Measurements from ENCODE around the gene NTM.

Gene NTM

GRCh38 chr11:131642756-131643531 lies 272.5 kb downstream of the NTM start:
- POLR2A ChIA-PET, result no interaction called here
- no peak for DNase-seq (ENCODE audit: extremely low spot score)
- TF ChIP-seq TARDBP (IDR thresholded peaks at IDR 0.05) (no peak), NFRKB (IDR thresholded peaks at IDR 0.05) (no peak), SUZ12 (IDR thresholded peaks at IDR 0.05) (no peak), ZNF384 (IDR thresholded peaks at IDR 0.05) (no peak), FOXK2 (IDR thresholded peaks at IDR 0.05) (no peak), FOXA1 (IDR thresholded peaks at IDR 0.05) (no peak), ARNT (IDR thresholded peaks at IDR 0.05) (no peak)
- CTCF ChIA-PET, result no interaction called here

- DNase-seq (ENCODE audit: extremely low spot score), result no peak
- TF ChIP-seq HDGF (IDR thresholded peaks at IDR 0.05; ENCODE audit: borderline replicate concordance) (no peak), FOXA1 (IDR thresholded peaks at IDR 0.05) (no peak), LEF1 (IDR thresholded peaks at IDR 0.05; ENCODE audit: borderline replicate concordance) (no peak), CTBP1 (IDR thresholded peaks at IDR 0.05; ENCODE audit: borderline replicate concordance) (no peak), L3MBTL2 (conservative IDR thresholded peaks at IDR 0.05) (no peak), BHLHE40 (IDR thresholded peaks at IDR 0.05; ENCODE audit: borderline replicate concordance) (no peak), ZNF384 (IDR thresholded peaks at IDR 0.05) (no peak), SUZ12 (IDR thresholded peaks at IDR 0.05) (no peak), FOXK2 (IDR thresholded peaks at IDR 0.05) (no peak), ARNT (IDR thresholded peaks at IDR 0.05) (no peak), ELF4 (IDR thresholded peaks at IDR 0.05) (no peak), NFRKB (IDR thresholded peaks at IDR 0.05) (no peak), FOXM1 (IDR thresholded peaks at IDR 0.05; ENCODE audit: borderline replicate concordance) (no peak), SP1 (IDR thresholded peaks at IDR 0.05) (no peak)
- ChIA-PET POLR2A (no interaction called here), CTCF (no interaction called here)
Measured at GRCh38 chr11:131644204-131644795, 273.9 kb downstream of the NTM start.

- ChIA-PET POLR2A (no interaction called here), CTCF (no interaction called here)
- TF ChIP-seq FOXA1 (IDR thresholded peaks at IDR 0.05) (no peak), TARDBP (IDR thresholded peaks at IDR 0.05) (no peak), BHLHE40 (IDR thresholded peaks at IDR 0.05; ENCODE audit: borderline replicate concordance) (no peak), L3MBTL2 (conservative IDR thresholded peaks at IDR 0.05) (no peak), NFRKB (IDR thresholded peaks at IDR 0.05) (no peak), FOXM1 (IDR thresholded peaks at IDR 0.05; ENCODE audit: borderline replicate concordance) (no peak), LEF1 (IDR thresholded peaks at IDR 0.05; ENCODE audit: borderline replicate concordance) (no peak), SP1 (IDR thresholded peaks at IDR 0.05) (no peak), HDGF (IDR thresholded peaks at IDR 0.05; ENCODE audit: borderline replicate concordance) (no peak), FOXK2 (IDR thresholded peaks at IDR 0.05) (no peak)
- DNase-seq (ENCODE audit: extremely low spot score), result no peak
Measured at GRCh38 chr11:131645237-131645636, 274.8 kb downstream of the NTM start.

GRCh38 chr11:131649856-131650255 lies 279.4 kb downstream of the NTM start:
- ChIA-PET POLR2A (no interaction called here), CTCF (no interaction called here)
- TF ChIP-seq PKNOX1 (IDR thresholded peaks at IDR 0.05), result no peak
- no peak for TF ChIP-seq ARNT (IDR thresholded peaks at IDR 0.05)
- TF ChIP-seq BHLHE40 (IDR thresholded peaks at IDR 0.05; ENCODE audit: borderline replicate concordance), result no peak
- TF ChIP-seq TARDBP (IDR thresholded peaks at IDR 0.05), result no peak
- TF ChIP-seq SP1 (IDR thresholded peaks at IDR 0.05), result no peak
- no peak for TF ChIP-seq FOXM1 (IDR thresholded peaks at IDR 0.05; ENCODE audit: borderline replicate concordance)
- no peak for TF ChIP-seq CTBP1 (IDR thresholded peaks at IDR 0.05; ENCODE audit: borderline replicate concordance)
- TF ChIP-seq L3MBTL2 (conservative IDR thresholded peaks at IDR 0.05), result no peak
- no peak for TF ChIP-seq LEF1 (IDR thresholded peaks at IDR 0.05; ENCODE audit: borderline replicate concordance)
- TF ChIP-seq HDGF (IDR thresholded peaks at IDR 0.05; ENCODE audit: borderline replicate concordance), result no peak
- TF ChIP-seq ZNF384 (IDR thresholded peaks at IDR 0.05), result no peak
- DNase-seq (ENCODE audit: extremely low spot score), result no peak

GRCh38 chr11:131652231-131652630 lies 281.8 kb downstream of the NTM start:
- POLR2A ChIA-PET, result no interaction called here
- TF ChIP-seq BHLHE40 (IDR thresholded peaks at IDR 0.05; ENCODE audit: borderline replicate concordance) (no peak), ARNT (IDR thresholded peaks at IDR 0.05) (no peak), PKNOX1 (IDR thresholded peaks at IDR 0.05) (no peak), SUZ12 (IDR thresholded peaks at IDR 0.05) (no peak), SP1 (IDR thresholded peaks at IDR 0.05) (no peak), LEF1 (IDR thresholded peaks at IDR 0.05; ENCODE audit: borderline replicate concordance) (no peak), FOXK2 (IDR thresholded peaks at IDR 0.05) (no peak), CTBP1 (IDR thresholded peaks at IDR 0.05; ENCODE audit: borderline replicate concordance) (no peak), HDGF (IDR thresholded peaks at IDR 0.05; ENCODE audit: borderline replicate concordance) (no peak), L3MBTL2 (conservative IDR thresholded peaks at IDR 0.05) (no peak), ELF4 (IDR thresholded peaks at IDR 0.05) (no peak), TARDBP (IDR thresholded peaks at IDR 0.05) (no peak)
- CTCF ChIA-PET, result no interaction called here
- DNase-seq (ENCODE audit: extremely low spot score), result no peak

GRCh38 chr11:131653260-131653659 lies 282.8 kb downstream of the NTM start:
- ChIA-PET CTCF (no interaction called here), POLR2A (no interaction called here)
- TF ChIP-seq FOXM1 (IDR thresholded peaks at IDR 0.05; ENCODE audit: borderline replicate concordance), result no peak
- no peak for TF ChIP-seq LEF1 (IDR thresholded peaks at IDR 0.05; ENCODE audit: borderline replicate concordance)
- TF ChIP-seq TARDBP (IDR thresholded peaks at IDR 0.05), result no peak
- TF ChIP-seq FOXA1 (IDR thresholded peaks at IDR 0.05), result no peak
- TF ChIP-seq FOXK2 (IDR thresholded peaks at IDR 0.05), result no peak
- no peak for TF ChIP-seq ELF4 (IDR thresholded peaks at IDR 0.05)
- no peak for TF ChIP-seq SUZ12 (IDR thresholded peaks at IDR 0.05)
- no peak for TF ChIP-seq SP1 (IDR thresholded peaks at IDR 0.05)
- DNase-seq (ENCODE audit: extremely low spot score), result no peak
